WTC11 (cell line): ENCODE measurements around the gene KLK15. TPM values are rescaled to one million over a fixed set of nuclear protein-coding genes. Genes with fewer than 3 reads are reported as not detected.

Source experiments
- total RNA-seq: library from RNA; stranded (reverse); gene quantifications from 3 replicates; pipeline ENCODE4 v1.2.3, GENCODE V29; 2021

KLK15 gene
- total RNA-seq, 1 experiment from 2014 or later, result not detected

Other genes starting within 250 kb of the KLK15 start
- gene SYT3, start 193.7 kb downstream of the KLK15 start, total RNA-seq, result 14.6 to 21.7 TPM (median 20.1 TPM) in 3 replicates
- gene C19orf81, start 184.1 kb downstream of the KLK15 start, total RNA-seq, result 22.4 to 24.5 TPM (median 22.9 TPM) in 3 replicates
- 3.9 to 8.7 TPM (median 5.0 TPM) in 3 replicates for gene SHANK1, start 113.8 kb downstream of the KLK15 start, total RNA-seq
- gene CLEC11A, start 110.2 kb downstream of the KLK15 start, total RNA-seq, result 7.6 to 9.5 TPM (median 8.2 TPM) in 3 replicates
- gene GPR32, start 63.1 kb downstream of the KLK15 start, total RNA-seq, result not detected in 3 replicates
- not detected in 3 replicates for gene ACP4, start 43.2 kb downstream of the KLK15 start, total RNA-seq
- 3.9 to 6.0 TPM (median 5.4 TPM) in 3 replicates for gene KLK1, start 9.8 kb downstream of the KLK15 start, total RNA-seq
- gene KLK3, start 21.3 kb upstream of the KLK15 start, total RNA-seq, result 0.13 to 0.25 TPM (median 0.16 TPM) in 3 replicates
- 0.18 to 0.46 TPM in 2 of 3 replicates, not detected in the other for gene KLK2, start 39.9 kb upstream of the KLK15 start, total RNA-seq
- 0.27 to 0.82 TPM (median 0.70 TPM) in 3 replicates for gene KLK4, start 77.8 kb upstream of the KLK15 start, total RNA-seq
- 0.66 to 1.0 TPM (median 0.69 TPM) in 3 replicates for gene KLK5, start 119.5 kb upstream of the KLK15 start, total RNA-seq
- gene KLK6, start 136.0 kb upstream of the KLK15 start, total RNA-seq, result 0.52 to 1.1 TPM (median 0.92 TPM) in 3 replicates
- 0.66 to 0.87 TPM (median 0.78 TPM) in 3 replicates for gene KLK7, start 150.3 kb upstream of the KLK15 start, total RNA-seq
- gene KLK8, start 168.0 kb upstream of the KLK15 start, total RNA-seq, result 4.4 to 6.9 TPM (median 5.9 TPM) in 3 replicates
- gene KLK10, start 186.1 kb upstream of the KLK15 start, total RNA-seq, result 3.2 to 4.9 TPM (median 4.9 TPM) in 3 replicates
- gene KLK11, start 193.0 kb upstream of the KLK15 start, total RNA-seq, result 0.23 to 0.55 TPM (median 0.27 TPM) in 3 replicates
- gene KLK12, start 201.4 kb upstream of the KLK15 start, total RNA-seq, result not detected in 3 replicates
- gene KLK13, start 231.5 kb upstream of the KLK15 start, total RNA-seq, result 3.1 to 5.0 TPM (median 4.5 TPM) in 3 replicates
- gene KLK14, start 249.3 kb upstream of the KLK15 start, total RNA-seq, result 1.1 to 1.6 TPM (median 1.4 TPM) in 3 replicates